Ascending aorta (tissue), 2 donors: ENCODE measurements around the gene SMYD2. TPM values are rescaled to one million over a fixed set of nuclear protein-coding genes. Genes with fewer than 3 reads are reported as not detected.

Experiments used
- DNase-seq, 2 donors: peaks; one replicate each; pipeline ENCODE4 v3.0.0-alpha.2; 2019; ENCODE audit warnings: low spot score in 2 of 2
- H3K27ac ChIP-seq, 2 donors: fragments of 200-600 bp; sonication (generic); one replicate each; pipeline ENCODE4 v1.5.1; 2016 to 2017; ENCODE audit warnings: mild to moderate bottlenecking in 1 of 2
- H3K27me3 ChIP-seq: fragments of 200-600 bp; sonication (generic); one replicate; pipeline ENCODE4 v1.5.1; 2017
- H3K36me3 ChIP-seq, 2 donors: fragments of 200-600 bp; sonication (generic); one replicate each; pipeline ENCODE4 v1.5.1; 2016
- H3K4me1 ChIP-seq, 2 donors: fragments of 200-600 bp; sonication (generic); one replicate each; pipeline ENCODE4 v1.5.1; 2016 to 2017; ENCODE audit warnings: mild to moderate bottlenecking in 1 of 2
- H3K4me3 ChIP-seq, 2 donors: fragments of 200-600 bp; sonication (generic); one replicate each; pipeline ENCODE4 v1.5.1; 2016 to 2017; ENCODE audit warnings: mild to moderate bottlenecking in 1 of 2
- H3K9me3 ChIP-seq, 2 donors: fragments of 200-600 bp; sonication (generic); one replicate each; pipeline ENCODE4 v1.5.1; 2016
- intact Hi-C: fragments of 100-400 bp; cut with DNase I; formaldehyde crosslinking; loops from one replicate; pipeline ENCODE4 v1.15.1; 2023
- total RNA-seq: library from RNA; depleted of rRNA; stranded (reverse); fragments of >200 nt; gene quantifications from one replicate; pipeline ENCODE4 v1.1.0, GENCODE V29; 2016
- TF ChIP-seq, protein P1 (sequence below), 3 experiments: fragments of 200-600 bp in 2 of 3; fragments of 450-650 bp in 1 of 3; sonication (generic) in 2 of 3; IDR thresholded peaks; one replicate each; pipeline ENCODE4 v1.5.1; 2016 to 2019; ENCODE audit warnings: antibody characterized with exemption in 3 of 3, mild to moderate bottlenecking in 1 of 3, moderate library complexity in 1 of 3

Gene SMYD2
- total RNA-seq, 1 donor from 2014 or later = 2.4 TPM

DNA sequence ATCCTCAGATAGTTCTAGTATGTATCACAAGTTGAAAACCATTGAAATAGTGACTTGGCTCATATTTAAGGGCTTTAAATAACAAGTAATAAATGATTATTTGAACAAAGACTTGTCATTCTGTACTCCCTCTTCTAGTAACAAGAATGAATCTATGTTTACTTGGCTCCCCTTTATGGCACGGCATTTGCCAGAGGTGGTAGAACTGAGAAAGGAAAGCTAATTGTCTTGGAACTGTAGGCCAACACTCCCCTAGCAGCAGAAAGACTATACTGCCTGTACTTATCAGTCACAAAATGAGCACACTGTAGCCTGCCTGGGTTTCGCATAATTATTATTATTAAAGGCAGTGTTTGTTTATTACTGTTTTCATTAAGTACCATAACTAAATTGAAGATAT, 29.6 kb upstream of the SMYD2 start:
- TF ChIP-seq, protein P1, sequence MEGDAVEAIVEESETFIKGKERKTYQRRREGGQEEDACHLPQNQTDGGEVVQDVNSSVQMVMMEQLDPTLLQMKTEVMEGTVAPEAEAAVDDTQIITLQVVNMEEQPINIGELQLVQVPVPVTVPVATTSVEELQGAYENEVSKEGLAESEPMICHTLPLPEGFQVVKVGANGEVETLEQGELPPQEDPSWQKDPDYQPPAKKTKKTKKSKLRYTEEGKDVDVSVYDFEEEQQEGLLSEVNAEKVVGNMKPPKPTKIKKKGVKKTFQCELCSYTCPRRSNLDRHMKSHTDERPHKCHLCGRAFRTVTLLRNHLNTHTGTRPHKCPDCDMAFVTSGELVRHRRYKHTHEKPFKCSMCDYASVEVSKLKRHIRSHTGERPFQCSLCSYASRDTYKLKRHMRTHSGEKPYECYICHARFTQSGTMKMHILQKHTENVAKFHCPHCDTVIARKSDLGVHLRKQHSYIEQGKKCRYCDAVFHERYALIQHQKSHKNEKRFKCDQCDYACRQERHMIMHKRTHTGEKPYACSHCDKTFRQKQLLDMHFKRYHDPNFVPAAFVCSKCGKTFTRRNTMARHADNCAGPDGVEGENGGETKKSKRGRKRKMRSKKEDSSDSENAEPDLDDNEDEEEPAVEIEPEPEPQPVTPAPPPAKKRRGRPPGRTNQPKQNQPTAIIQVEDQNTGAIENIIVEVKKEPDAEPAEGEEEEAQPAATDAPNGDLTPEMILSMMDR (IDR thresholded peaks at IDR 0.05) = no peak
- H3K9me3 ChIP-seq = no peaks in the 10 kb centered on the region
- H3K4me3 ChIP-seq = no peak overlapping the region
- DNase-seq = no peak
- intact Hi-C loops = no loop called here
- no peak overlapping the region for H3K27ac ChIP-seq
- no peaks in the 10 kb centered on the region for H3K4me1 ChIP-seq
- no peaks in the 10 kb centered on the region for H3K27me3 ChIP-seq
- H3K36me3 ChIP-seq = no peaks in the 10 kb centered on the region

DNA sequence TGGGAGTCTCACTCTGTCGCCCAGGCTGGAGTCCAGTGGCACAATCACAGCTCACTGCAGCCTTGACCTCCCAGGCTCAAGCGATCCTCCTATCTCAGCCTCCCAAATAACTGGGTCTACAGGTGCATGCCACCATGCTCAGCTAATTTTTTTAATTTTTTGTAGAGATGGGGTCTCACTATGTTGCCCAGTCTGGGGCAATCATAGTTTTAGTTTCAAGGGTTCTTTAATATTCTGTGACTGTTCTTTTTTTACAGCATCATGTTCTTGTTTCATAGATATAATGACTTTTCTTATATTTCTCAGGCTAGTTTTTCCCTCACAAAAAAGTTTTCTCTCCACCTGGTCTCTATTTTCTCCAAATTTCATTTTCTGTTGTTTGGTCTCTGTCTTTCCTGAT, 25.4 kb upstream of the SMYD2 start:
- Histone ChIP-seq H3K27me3 (no peaks in the 10 kb centered on the region), H3K36me3 (no peaks in the 10 kb centered on the region), H3K27ac (no peak overlapping the region), H3K4me3 (no peak overlapping the region), H3K9me3 (no peaks in the 10 kb centered on the region), H3K4me1 (no peaks in the 10 kb centered on the region)
- TF ChIP-seq, protein P1 (IDR thresholded peaks at IDR 0.05) = no peak
- intact Hi-C loops = no loop called here
- DNase-seq = no peak

DNA sequence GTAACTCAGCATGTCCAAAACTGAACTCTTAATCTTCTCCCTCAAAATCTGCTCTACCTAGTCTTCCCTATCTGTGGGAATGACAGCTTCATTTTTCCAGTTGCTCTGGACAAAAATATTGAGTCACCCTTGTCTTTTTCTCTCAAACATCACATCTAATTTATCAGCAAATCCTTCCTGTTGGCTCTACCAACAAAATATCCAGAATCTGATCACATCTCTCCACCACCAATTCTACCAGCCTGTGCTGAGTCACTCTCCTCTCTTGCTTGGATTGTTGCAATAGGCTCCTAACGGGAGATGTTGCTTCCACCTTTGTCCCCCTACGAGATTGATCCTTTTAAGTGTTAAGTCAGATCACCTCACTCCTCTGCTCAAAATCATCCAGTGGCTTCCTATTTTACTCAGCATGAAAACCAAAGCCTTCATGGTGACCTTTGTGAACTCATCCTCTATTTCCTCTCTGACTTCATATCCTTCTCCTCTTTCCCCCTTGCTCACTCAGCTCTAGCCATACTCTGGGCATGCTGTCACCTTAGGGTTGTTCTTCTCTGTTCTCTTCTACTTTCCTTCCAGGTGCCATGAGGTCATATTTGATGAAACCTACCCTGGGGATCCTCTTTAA, 21.5 kb upstream of the SMYD2 start:
- no peak overlapping the region for H3K4me3 ChIP-seq
- no peaks in the 10 kb centered on the region for H3K4me1 ChIP-seq
- TF ChIP-seq, protein P1 (IDR thresholded peaks at IDR 0.05) = no peak
- H3K27me3 ChIP-seq = no peaks in the 10 kb centered on the region
- H3K9me3 ChIP-seq = no peaks in the 10 kb centered on the region
- intact Hi-C loops = no loop called here
- H3K27ac ChIP-seq = no peak overlapping the region
- H3K36me3 ChIP-seq = no peaks in the 10 kb centered on the region
- no peak for DNase-seq

DNA sequence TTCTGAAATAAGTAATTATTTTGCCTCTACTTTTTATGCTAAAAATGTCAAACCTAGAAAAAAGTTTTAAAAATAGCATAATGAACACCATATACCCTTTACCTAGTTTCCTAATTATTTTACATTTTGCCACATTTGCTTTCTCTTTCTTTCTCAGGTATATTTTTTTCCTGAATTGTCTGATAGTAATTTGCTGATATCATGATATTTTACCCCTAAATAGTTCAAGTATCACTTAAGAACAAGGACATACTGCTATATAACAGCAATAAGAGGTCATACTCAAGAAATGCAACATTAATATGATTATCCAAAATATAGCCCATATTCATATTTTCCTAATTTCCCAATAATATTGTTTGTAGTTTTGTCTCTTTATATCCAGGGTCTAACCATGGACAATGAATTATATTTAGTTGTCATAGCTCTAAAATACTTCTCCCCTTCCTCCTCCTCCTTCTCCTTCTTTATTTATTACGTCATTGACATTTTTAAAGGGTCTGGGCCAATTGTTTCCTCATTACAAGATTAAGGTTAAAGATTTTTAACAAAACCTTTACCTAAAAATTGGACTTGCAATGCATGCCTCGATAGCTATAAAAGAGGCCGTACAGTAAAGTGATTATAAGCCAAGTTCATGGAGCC, 20.3 kb upstream of the SMYD2 start:
- no peak overlapping the region for H3K27ac ChIP-seq
- H3K27me3 ChIP-seq = no peaks in the 10 kb centered on the region
- H3K9me3 ChIP-seq = no peaks in the 10 kb centered on the region
- H3K36me3 ChIP-seq = no peaks in the 10 kb centered on the region
- TF ChIP-seq, protein P1 (IDR thresholded peaks at IDR 0.05) = no peak
- no peaks in the 10 kb centered on the region for H3K4me1 ChIP-seq
- DNase-seq = no peak
- no peak overlapping the region for H3K4me3 ChIP-seq
- intact Hi-C loops = loop anchor here (1.0 to 5.0 kb wide), 2 partner anchors 68 to 327 kb away; no protein-coding TSS in a partner anchor

DNA sequence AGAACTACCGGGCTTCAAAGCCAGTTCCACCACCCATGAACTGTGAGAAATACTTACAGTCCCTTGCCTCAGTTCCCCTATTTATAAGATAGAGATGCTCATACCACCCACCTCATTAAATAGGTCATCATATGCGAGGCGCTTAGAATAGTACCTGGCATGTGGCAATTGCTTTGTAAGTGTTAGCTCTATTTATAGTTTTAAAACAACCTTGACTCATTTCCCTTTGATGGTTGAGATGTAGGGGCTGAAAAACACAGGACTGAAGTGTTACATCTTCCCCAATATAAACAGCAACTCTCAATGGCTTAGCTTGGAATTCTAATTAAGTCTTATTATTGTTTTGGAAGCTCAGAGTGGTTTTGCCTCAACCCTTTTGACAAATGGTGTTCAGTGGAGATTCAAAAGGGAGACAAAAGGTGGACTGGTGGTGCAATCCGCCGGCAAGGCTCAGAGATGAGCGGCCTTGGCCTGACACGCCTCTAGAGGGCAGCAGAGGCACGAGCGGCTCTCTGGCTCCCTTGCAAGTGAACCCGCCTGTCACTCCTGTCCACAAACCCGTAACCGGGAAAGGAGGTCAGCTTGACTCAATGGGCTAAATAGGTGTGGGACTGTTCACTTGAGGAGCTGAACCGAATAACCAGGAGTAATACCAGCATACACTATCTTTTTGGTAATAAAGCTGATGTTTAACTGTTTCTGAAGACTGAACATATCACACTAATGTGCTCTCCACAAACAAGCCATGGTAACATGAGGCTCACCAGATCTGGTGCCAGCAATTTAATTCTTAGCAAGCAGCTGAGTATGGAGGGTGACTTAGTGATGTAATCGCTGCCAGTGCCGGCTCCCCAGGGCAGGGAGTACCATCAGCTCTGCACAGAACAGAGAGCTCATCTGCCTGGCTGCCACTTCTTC, 19.5 kb upstream of the SMYD2 start:
- intact Hi-C loops = loop anchor here (1.0 to 5.0 kb wide), 2 partner anchors 67 to 326 kb away; no protein-coding TSS in a partner anchor
- TF ChIP-seq, protein P1 (IDR thresholded peaks at IDR 0.05) = peak; percentile 82 to 93 (median 92)
- Histone ChIP-seq H3K9me3 (no peaks in the 10 kb centered on the region), H3K4me3 (no peak overlapping the region), H3K27ac (no peak overlapping the region), H3K4me1 (no peaks in the 10 kb centered on the region), H3K27me3 (no peaks in the 10 kb centered on the region), H3K36me3 (no peaks in the 10 kb centered on the region)
- peak in 1 of 2 donors; percentile 89 for DNase-seq
